ENCODE data around the gene NOS3. TPM values are rescaled to one million over a fixed set of nuclear protein-coding genes. Genes with fewer than 3 reads are reported as not detected.
A peak's percentile ranks its signal among the peaks of the same experiment; 100 is the strongest.

Gene NOS3
- total RNA-seq, 1 experiment from 2014 or later, result 3.2 TPM

- H3K4me3 ChIP-seq, result peak overlapping the region; percentile 82
- H3K9me3 ChIP-seq (ENCODE audit: insufficient read depth, low read depth), result no peaks in the 10 kb centered on the region
- ChIA-PET POLR2A (ENCODE audit: unreplicated experiment) (no interaction called here), CTCF (interaction anchor here (0.7 kb wide), 1 partner anchor 24 kb away, joined by 3 read pairs; no protein-coding TSS in a partner anchor)
- H3K9me2 ChIP-seq (ENCODE audit: insufficient read depth), result no peaks in the 10 kb centered on the region
- peak overlapping the region; percentile 79 for H2AFZ ChIP-seq
- no peak for DNase-seq
- intact Hi-C loops (cut with micrococcal nuclease; ENCODE audit: unreplicated experiment), result loop anchor here (1.0 kb wide), 1 partner anchor 20 kb away; the partner anchor contains the start of gene FASTK
- H3K79me2 ChIP-seq (ENCODE audit: low read depth), result peaks cover 43% of the 10 kb centered on the region
- no peaks in the 10 kb centered on the region for H3K36me3 ChIP-seq (ENCODE audit: low read depth)
- peak overlapping the region; percentile 93 for H3K4me2 ChIP-seq
- TF ChIP-seq EZH2 (IDR thresholded peaks at IDR 0.05; ENCODE audit: low read depth) (no peak), CTCF (conservative IDR thresholded peaks at IDR 0.05) (peak; percentile 42; the same call in 1 of the 2 replicates)
- BruUV-seq (replicated peaks), result no TSS peak
- H3F3A ChIP-seq (ENCODE audit: insufficient read depth, low read depth), result peaks cover 50% of the 10 kb centered on the region; the same call in 1 of the 2 replicates
- H3K27me3 ChIP-seq (ENCODE audit: insufficient read depth, low read depth), result no peaks in the 10 kb centered on the region
- peaks cover 15% of the 10 kb centered on the region for H4K20me1 ChIP-seq (ENCODE audit: insufficient read depth)
- peaks cover 50% of the 10 kb centered on the region for H3K4me1 ChIP-seq (replicated peaks; ENCODE audit: insufficient read depth)
- H3K27ac ChIP-seq, result no peak overlapping the region
Observed at GRCh38 chr7:151060113-151060415, 69.2 kb downstream of the NOS3 start.

DNA sequence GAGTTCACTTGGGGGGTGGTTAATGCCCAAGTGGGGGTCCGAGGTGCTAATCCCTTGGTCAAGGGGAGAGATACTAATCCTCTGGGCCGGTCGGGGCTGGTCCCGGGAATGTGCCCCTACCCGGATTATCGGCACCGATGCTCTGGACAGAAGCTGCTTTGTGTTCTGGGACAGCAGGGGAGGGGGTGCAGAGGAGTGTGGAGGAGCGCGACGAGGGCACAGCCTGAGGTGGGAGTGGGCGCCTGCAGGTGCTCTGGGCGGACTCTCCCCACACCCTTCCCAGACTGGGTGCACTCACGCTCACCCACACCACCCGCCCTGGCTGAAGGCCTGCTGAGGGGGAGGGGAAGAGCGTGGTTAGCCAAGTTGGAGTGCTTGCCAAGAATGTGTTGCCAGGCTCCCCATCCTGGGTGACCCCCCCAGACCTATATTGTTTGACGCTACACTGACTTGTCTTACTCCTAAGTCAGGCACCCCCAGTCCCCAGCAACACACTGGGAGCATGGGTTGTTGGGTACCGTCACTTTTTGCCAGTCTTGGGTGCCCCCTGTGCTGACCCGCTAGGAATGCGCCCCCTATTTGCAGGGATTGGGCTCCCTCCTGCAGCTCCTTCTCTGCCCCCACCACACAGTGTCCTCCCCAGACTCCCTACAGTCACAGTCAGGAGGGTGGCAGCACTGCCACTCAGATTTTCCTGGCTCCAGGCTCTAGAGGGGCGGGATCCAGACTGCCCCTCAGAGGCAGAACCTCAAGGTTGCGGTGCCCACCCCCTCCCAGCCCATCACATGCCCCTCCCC lies 69.8 kb downstream of the NOS3 start:
- Histone ChIP-seq H3K4me2 (peak overlapping the region; percentile 93), H2AFZ (peak overlapping the region; percentile 79), H3K9me3 (ENCODE audit: insufficient read depth, low read depth) (no peaks in the 10 kb centered on the region), H3F3A (ENCODE audit: insufficient read depth, low read depth) (peaks cover 47% of the 10 kb centered on the region; the same call in 1 of the 2 replicates), H3K4me1 (replicated peaks; ENCODE audit: insufficient read depth) (peaks cover 50% of the 10 kb centered on the region), H4K20me1 (ENCODE audit: insufficient read depth) (peaks cover 20% of the 10 kb centered on the region), H3K27ac (no peak overlapping the region), H3K79me2 (ENCODE audit: low read depth) (peaks cover 43% of the 10 kb centered on the region), H3K9me2 (ENCODE audit: insufficient read depth) (no peaks in the 10 kb centered on the region), H3K36me3 (ENCODE audit: low read depth) (no peaks in the 10 kb centered on the region), H3K27me3 (ENCODE audit: insufficient read depth, low read depth) (no peaks in the 10 kb centered on the region), H3K4me3 (peak overlapping the region; percentile 82)
- DNase-seq, result peak in 1 of 2 experiments; percentile 71
- ChIA-PET POLR2A (ENCODE audit: unreplicated experiment) (interaction anchor here (0.6 to 0.7 kb wide), 4 partner anchors 8 to 249 kb away, joined by 4 to 25 read pairs (median 7); partner anchors contain the start of genes ABCB8 and ATG9B), CTCF (interaction anchor here (0.7 kb wide), 1 partner anchor 24 kb away, joined by 3 read pairs; no protein-coding TSS in a partner anchor)
- intact Hi-C loops (cut with micrococcal nuclease; ENCODE audit: unreplicated experiment), result loop anchor here (1.0 kb wide), 1 partner anchor 20 kb away; the partner anchor contains the start of gene FASTK
- TF ChIP-seq EZH2 (IDR thresholded peaks at IDR 0.05; ENCODE audit: low read depth), result no peak
- TF ChIP-seq CTCF (conservative IDR thresholded peaks at IDR 0.05), result no peak
- TSS peak; percentile 23 for BruUV-seq (replicated peaks)

DNA sequence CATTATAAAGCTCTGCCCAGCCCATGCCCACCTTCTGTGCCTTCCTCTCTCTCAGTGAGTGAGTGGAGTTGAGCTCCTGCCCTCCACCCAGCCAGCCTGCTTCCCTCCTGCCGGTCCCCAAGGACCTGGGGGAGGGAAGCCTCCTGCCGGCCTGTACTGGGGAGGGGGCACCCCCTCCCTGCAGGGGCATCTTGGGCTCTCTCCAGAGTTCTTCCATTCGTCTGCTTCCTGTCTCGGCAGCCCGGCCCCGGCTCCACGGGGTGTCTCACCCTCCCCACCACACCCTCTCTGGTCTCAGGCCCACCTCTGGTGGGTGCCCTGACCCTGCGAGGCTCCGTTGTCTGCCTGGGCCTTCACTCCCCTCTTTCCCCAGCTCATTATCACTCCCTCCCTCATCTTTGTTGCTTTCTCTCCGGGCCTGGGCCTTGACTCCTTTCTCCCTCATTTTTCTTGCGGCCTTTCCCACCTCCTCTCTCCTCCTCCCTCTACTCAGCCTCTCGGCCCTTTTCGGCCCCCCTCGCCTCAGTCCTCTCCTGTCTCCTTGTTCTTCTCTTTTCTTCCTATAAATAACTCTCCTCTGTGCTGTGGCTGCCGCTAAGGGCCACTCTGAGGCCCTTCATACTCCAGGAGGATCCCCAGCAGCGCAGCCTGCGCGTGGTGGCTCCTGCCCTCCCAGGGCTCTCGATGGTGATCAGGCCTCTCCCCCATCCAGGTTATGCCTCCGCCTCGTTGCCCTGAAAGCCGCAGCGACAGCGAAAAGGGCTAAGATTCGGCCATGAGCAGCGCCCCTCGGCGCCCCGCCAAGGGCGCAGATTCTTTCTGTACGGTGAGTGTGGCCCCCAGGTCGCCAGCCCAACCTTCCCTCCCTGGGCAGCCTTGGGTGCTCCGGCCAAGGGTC lies 70.6 kb downstream of the NOS3 start:
- BruUV-seq (replicated peaks), result no TSS peak
- Histone ChIP-seq H3K27me3 (ENCODE audit: insufficient read depth, low read depth) (no peaks in the 10 kb centered on the region), H3K36me3 (ENCODE audit: low read depth) (peaks cover under 1% of the 10 kb centered on the region; the same call in 1 of the 2 replicates), H2AFZ (no peak overlapping the region), H3K4me1 (replicated peaks; ENCODE audit: insufficient read depth) (peaks cover 50% of the 10 kb centered on the region), H3K27ac (peak overlapping the region; percentile 85), H4K20me1 (ENCODE audit: insufficient read depth) (peaks cover 23% of the 10 kb centered on the region), H3K4me3 (peak overlapping the region; percentile 82; the same call in 1 of the 2 replicates), H3K79me2 (ENCODE audit: low read depth) (peaks cover 43% of the 10 kb centered on the region), H3F3A (ENCODE audit: insufficient read depth, low read depth) (peaks cover 38% of the 10 kb centered on the region; the same call in 1 of the 2 replicates), H3K9me2 (ENCODE audit: insufficient read depth) (no peaks in the 10 kb centered on the region), H3K9me3 (ENCODE audit: insufficient read depth, low read depth) (no peaks in the 10 kb centered on the region), H3K4me2 (peak overlapping the region; percentile 93)
- POLR2A ChIA-PET (ENCODE audit: unreplicated experiment), result interaction anchor here (0.5 to 0.7 kb wide), 5 partner anchors 8 to 250 kb away, joined by 4 to 25 read pairs (median 5); partner anchors contain the start of genes ABCB8 and ATG9B
- intact Hi-C loops (cut with micrococcal nuclease; ENCODE audit: unreplicated experiment), result no loop called here
- no peak for TF ChIP-seq EZH2 (IDR thresholded peaks at IDR 0.05; ENCODE audit: low read depth)
- CTCF ChIA-PET, result interaction anchor here (0.6 to 1.2 kb wide), 2 partner anchors 24 to 33 kb away, joined by 3 to 8 read pairs; partner anchors contain the start of gene ABCB8
- DNase-seq, result no peak

Measured in PC-9 (cell line).